Neural crest cell (in vitro differentiated cells): ENCODE results near the gene VWCE. TPM values are rescaled to one million over a fixed set of nuclear protein-coding genes. Genes with fewer than 3 reads are reported as not detected.
A peak's percentile ranks its signal among the peaks of the same experiment; 100 is the strongest.

Source experiments
- DNase-seq: peaks from one replicate; pipeline ENCODE4 v3.0.0; 2021; ENCODE audit warnings: low read depth, mixed read lengths, low spot score
- H3K27ac Mint-ChIP-seq: one replicate; pipeline ENCODE4 v1.8.0; 2021; ENCODE audit warnings: mild to moderate bottlenecking, mixed read lengths; ENCODE audit not compliant: unreplicated experiment
- H3K27me3 Mint-ChIP-seq: 2 replicates; pipeline ENCODE4 v1.8.0; 2021; ENCODE audit warnings: low read depth, mild to moderate bottlenecking, mixed read lengths
- H3K36me3 Mint-ChIP-seq: 2 replicates; pipeline ENCODE4 v1.8.0; 2021; ENCODE audit warnings: low read depth, mild to moderate bottlenecking, mixed read lengths
- H3K4me1 Mint-ChIP-seq: 2 replicates; pipeline ENCODE4 v1.8.0; 2021; ENCODE audit warnings: mixed read lengths
- H3K4me3 Mint-ChIP-seq: one replicate; pipeline ENCODE4 v1.8.0; 2021; ENCODE audit warnings: mild to moderate bottlenecking, mixed read lengths
- H3K9me3 Mint-ChIP-seq: 2 replicates; pipeline ENCODE4 v1.8.0; 2021; ENCODE audit warnings: mixed read lengths
- CTCF ChIP-seq: fragments of 200-600 bp; sonication (generic); conservative IDR thresholded peaks from 2 replicates; pipeline ENCODE4 v1.5.0; 2021; ENCODE audit warnings: antibody characterized with exemption, mild to moderate bottlenecking
- total RNA-seq: library from RNA; stranded (reverse); gene quantifications from 2 replicates; pipeline ENCODE4 v1.2.1, GENCODE V29; 2021

The VWCE gene
- total RNA-seq, 1 donor from 2014 or later, result 42.0 TPM

GRCh38 chr11:61280883-61281580 lies 14.1 kb downstream of the VWCE start:
- no peak for TF ChIP-seq CTCF
- Mint-ChIP-seq H3K9me3 (no peaks in the 10 kb centered on the region), H3K4me1 (peaks cover 11% of the 10 kb centered on the region), H3K27me3 (no peaks in the 10 kb centered on the region), H3K27ac (no peak overlapping the region), H3K4me3 (no peak overlapping the region), H3K36me3 (peaks cover 24% of the 10 kb centered on the region)
- no peak for DNase-seq

- Mint-ChIP-seq H3K36me3 (peaks cover 19% of the 10 kb centered on the region), H3K9me3 (no peaks in the 10 kb centered on the region), H3K4me3 (no peak overlapping the region), H3K4me1 (peaks cover 11% of the 10 kb centered on the region), H3K27ac (no peak overlapping the region), H3K27me3 (no peaks in the 10 kb centered on the region)
- no peak for DNase-seq
- no peak for TF ChIP-seq CTCF
Observed at GRCh38 chr11:61279934-61280659, 15.0 kb downstream of the VWCE start.

- Mint-ChIP-seq H3K4me3 (no peak overlapping the region), H3K36me3 (peaks cover 10% of the 10 kb centered on the region), H3K4me1 (peaks cover 11% of the 10 kb centered on the region), H3K9me3 (no peaks in the 10 kb centered on the region), H3K27ac (peak overlapping the region; percentile 30), H3K27me3 (no peaks in the 10 kb centered on the region)
- no peak for TF ChIP-seq CTCF
- no peak for DNase-seq
Observed at GRCh38 chr11:61278001-61278470, 17.1 kb downstream of the VWCE start.

GRCh38 chr11:61277186-61278000 lies 17.7 kb downstream of the VWCE start:
- Mint-ChIP-seq H3K27me3 (no peaks in the 10 kb centered on the region), H3K36me3 (peaks cover 7% of the 10 kb centered on the region)

More at GRCh38 chr11:61277186-61278000, 17.7 kb downstream of the VWCE start:
- Mint-ChIP-seq H3K4me3 (no peak overlapping the region), H3K27ac (no peak overlapping the region), H3K9me3 (no peaks in the 10 kb centered on the region), H3K4me1 (peaks cover 11% of the 10 kb centered on the region)
- no peak for DNase-seq
- TF ChIP-seq CTCF, result no peak
